ENCODE results near the gene APOBEC3G. TPM values are rescaled to one million over a fixed set of nuclear protein-coding genes. Genes with fewer than 3 reads are reported as not detected.
A peak's percentile ranks its signal among the peaks of the same experiment; 100 is the strongest.

APOBEC3G gene
- total and polyA plus RNA-seq, 2 experiments from 2014 or later, result 7.1 to 12.2 TPM

- TF ChIP-seq CTCF (IDR thresholded peaks at IDR 0.05; ENCODE audit: low read depth, low read length), result no peak
- Histone ChIP-seq H3K27me3 (no peaks in the 10 kb centered on the region), H3K9me3 (ENCODE audit: low read depth) (no peaks in the 10 kb centered on the region), H3K4me1 (ENCODE audit: low read depth) (peaks cover 19% of the 10 kb centered on the region), H3K36me3 (no peaks in the 10 kb centered on the region), H3K4me3 (no peak overlapping the region), H3K27ac (peak overlapping the region; percentile 22)
- DNase-seq (ENCODE audit: low read depth in 1 of 2, low spot score in 1 of 2), result no peak
Measured at GRCh38 chr22:39110631-39111561, 33.8 kb downstream of the APOBEC3G start.

- H3K4me3 ChIP-seq, result no peak overlapping the region
- peaks cover 20% of the 10 kb centered on the region for H3K4me1 ChIP-seq (ENCODE audit: low read depth)
- H3K27me3 ChIP-seq, result no peaks in the 10 kb centered on the region
- TF ChIP-seq CTCF (IDR thresholded peaks at IDR 0.05; ENCODE audit: low read depth, low read length), result no peak
- no peak for DNase-seq (ENCODE audit: low read depth in 1 of 2, low spot score in 1 of 2)
- H3K36me3 ChIP-seq, result no peaks in the 10 kb centered on the region
- no peak overlapping the region for H3K27ac ChIP-seq
- H3K9me3 ChIP-seq (ENCODE audit: low read depth), result no peaks in the 10 kb centered on the region
Measured at GRCh38 chr22:39114112-39114511, 37.0 kb downstream of the APOBEC3G start.

GRCh38 chr22:39115570-39115969 lies 38.5 kb downstream of the APOBEC3G start:
- Histone ChIP-seq H3K27me3 (no peaks in the 10 kb centered on the region), H3K36me3 (no peaks in the 10 kb centered on the region), H3K27ac (no peak overlapping the region), H3K4me3 (no peak overlapping the region), H3K4me1 (ENCODE audit: low read depth) (peaks cover 20% of the 10 kb centered on the region), H3K9me3 (ENCODE audit: low read depth) (no peaks in the 10 kb centered on the region)
- no peak for TF ChIP-seq CTCF (IDR thresholded peaks at IDR 0.05; ENCODE audit: low read depth, low read length)
- DNase-seq (ENCODE audit: low read depth in 1 of 2, low spot score in 1 of 2), result no peak

DNA sequence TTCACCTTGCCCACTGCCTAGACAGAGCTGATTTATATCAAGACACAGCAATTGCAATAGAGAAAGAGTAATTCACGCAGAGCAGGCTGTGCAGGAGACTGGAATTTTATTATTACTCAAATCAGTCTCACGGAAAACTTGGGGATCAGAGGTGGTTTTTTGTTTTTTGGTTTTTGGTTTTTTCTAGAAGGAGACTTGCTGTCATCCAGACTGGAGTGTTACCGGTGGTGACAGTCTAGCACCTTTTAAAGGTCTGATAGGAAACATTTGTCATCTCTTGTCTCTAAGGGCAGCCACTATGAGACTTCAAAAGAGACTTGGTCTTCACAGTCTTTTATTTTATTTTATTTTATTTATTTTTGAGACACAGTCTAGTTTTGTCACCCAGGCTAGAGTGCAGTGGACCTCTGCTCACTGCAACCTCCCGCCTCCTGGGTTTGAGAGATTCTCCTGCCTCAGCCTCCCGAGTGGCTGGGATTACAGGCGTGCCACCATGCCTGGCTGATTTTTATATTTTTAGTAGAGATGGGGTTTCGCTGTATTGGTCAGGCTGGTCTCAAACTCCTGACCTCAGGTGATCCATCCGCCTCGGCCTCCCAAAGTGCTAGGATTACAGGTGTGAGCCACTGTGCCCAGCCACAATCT lies 39.0 kb downstream of the APOBEC3G start:
- H3K4me1 ChIP-seq (ENCODE audit: low read depth), result peaks cover 17% of the 10 kb centered on the region
- H3K36me3 ChIP-seq, result no peaks in the 10 kb centered on the region
- TF ChIP-seq CTCF (IDR thresholded peaks at IDR 0.05; ENCODE audit: low read depth, low read length), result no peak
- no peaks in the 10 kb centered on the region for H3K9me3 ChIP-seq (ENCODE audit: low read depth)
- no peak overlapping the region for H3K4me3 ChIP-seq
- H3K27ac ChIP-seq, result no peak overlapping the region
- DNase-seq (ENCODE audit: low read depth in 1 of 2, low spot score in 1 of 2), result no peak
- H3K27me3 ChIP-seq, result no peaks in the 10 kb centered on the region

DNA sequence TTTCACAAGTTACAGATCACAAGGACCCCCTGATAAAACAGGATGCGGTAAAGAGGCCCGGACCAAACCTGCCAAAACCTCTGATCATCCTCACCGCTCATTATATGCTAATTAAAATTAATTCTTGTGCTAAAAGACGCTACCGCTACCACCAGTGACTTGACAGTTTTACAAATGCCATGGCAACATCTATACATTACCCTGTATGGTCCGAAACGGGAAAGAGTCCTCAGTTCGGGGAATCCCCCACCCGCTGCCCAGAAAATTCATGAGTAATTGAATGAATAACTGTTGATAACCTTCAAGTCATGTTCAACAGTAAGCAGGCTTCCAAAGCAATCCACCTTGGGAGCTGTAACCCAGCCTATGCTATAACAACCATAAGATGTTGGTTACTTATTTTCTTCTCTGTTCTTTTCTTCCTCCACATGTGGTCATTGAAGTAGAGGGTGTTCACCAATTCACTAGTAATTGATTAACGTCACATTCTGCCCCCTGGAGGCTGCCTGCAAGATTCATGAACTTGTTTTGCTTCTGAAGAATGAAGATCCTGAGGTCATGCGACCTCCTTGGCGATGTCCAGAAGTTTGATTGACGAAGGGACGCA lies 40.6 kb downstream of the APOBEC3G start:
- Histone ChIP-seq H3K27me3 (no peaks in the 10 kb centered on the region), H3K36me3 (no peaks in the 10 kb centered on the region), H3K9me3 (ENCODE audit: low read depth) (no peaks in the 10 kb centered on the region), H3K27ac (no peak overlapping the region), H3K4me3 (no peak overlapping the region), H3K4me1 (ENCODE audit: low read depth) (peaks cover 15% of the 10 kb centered on the region)
- peak; percentile 66 to 74 for DNase-seq (ENCODE audit: low read depth in 1 of 2, low spot score in 1 of 2)
- peak; percentile 53 for TF ChIP-seq CTCF (IDR thresholded peaks at IDR 0.05; ENCODE audit: low read depth, low read length)
